Mesenchymal stem cell (in vitro differentiated cells and primary cell): ENCODE results near the gene MBD3.

Source experiments
- DNase-seq: peaks from one replicate; pipeline ENCODE4 v3.0.0-alpha.2; 2013
- H2AFZ ChIP-seq: one replicate; pipeline ENCODE4 v1.6.1; 2013; ENCODE audit warnings: low read depth, mild to moderate bottlenecking, control low read depth, inconsistent platforms, low read length, moderate library complexity
- H2AK5ac ChIP-seq: 2 replicates; pipeline ENCODE4 v1.6.1; 2013; ENCODE audit warnings: low read length, moderate library complexity, mild to moderate bottlenecking, inconsistent platforms; ENCODE audit not compliant: severe bottlenecking
- H2BK120ac ChIP-seq: one replicate; pipeline ENCODE4 v1.6.1; 2013; ENCODE audit warnings: low read depth, mild to moderate bottlenecking, inconsistent platforms, low read length, moderate library complexity
- H2BK12ac ChIP-seq, 2 experiments: one replicate each; pipeline ENCODE4 v1.6.1; 2013; ENCODE audit warnings: inconsistent platforms in 2 of 2, low read length in 2 of 2, mild to moderate bottlenecking in 2 of 2, moderate library complexity in 2 of 2, control low read depth in 1 of 2
- H2BK15ac ChIP-seq: one replicate; pipeline ENCODE4 v1.6.1; 2013; ENCODE audit warnings: mild to moderate bottlenecking, low read depth, inconsistent platforms; ENCODE audit not compliant: poor library complexity, severe bottlenecking
- H2BK5ac ChIP-seq: 2 replicates; pipeline ENCODE4 v1.6.1; 2013; ENCODE audit warnings: low read depth, mild to moderate bottlenecking, low read length, control low read depth, inconsistent platforms; ENCODE audit not compliant: poor library complexity, severe bottlenecking
- H3K14ac ChIP-seq, 2 experiments: one replicate each; pipeline ENCODE4 v1.6.1; 2013; ENCODE audit warnings: inconsistent platforms in 2 of 2, low read length in 2 of 2, control low read depth in 1 of 2, mild to moderate bottlenecking in 1 of 2, moderate library complexity in 1 of 2
- H3K18ac ChIP-seq, 2 experiments: one replicate each; pipeline ENCODE4 v1.6.1; 2013; ENCODE audit warnings: inconsistent platforms in 2 of 2, low read length in 2 of 2, control low read depth in 1 of 2, low read depth in 1 of 2, mild to moderate bottlenecking in 1 of 2
- H3K23ac ChIP-seq, 2 experiments: one replicate each; pipeline ENCODE4 v1.6.1; 2013; ENCODE audit warnings: inconsistent platforms in 2 of 2, low read length in 2 of 2, mild to moderate bottlenecking in 2 of 2, moderate library complexity in 2 of 2, control low read depth in 1 of 2
- H3K27ac ChIP-seq: 2 replicates; pipeline ENCODE4 v1.5.1; 2013; ENCODE audit warnings: mild to moderate bottlenecking, moderate library complexity, low read length, control low read depth, inconsistent platforms; ENCODE audit not compliant: poor library complexity, severe bottlenecking
- H3K27me3 ChIP-seq, 2 experiments: 2 replicates each; pipeline versions ENCODE4 v1.6.1 to v1.7.0; 2013; ENCODE audit warnings: low read length in 2 of 2, mild to moderate bottlenecking in 2 of 2, moderate library complexity in 2 of 2, control low read depth in 1 of 2, inconsistent platforms in 1 of 2; ENCODE audit not compliant: control insufficient read depth in 1 of 2, insufficient read depth in 1 of 2
- H3K36me3 ChIP-seq, 2 experiments: 2 replicates each; pipeline versions ENCODE4 v1.6.1 to v1.7.0; 2013; ENCODE audit warnings: low read length in 2 of 2, control low read depth in 1 of 2, inconsistent platforms in 1 of 2, low read depth in 1 of 2, mild to moderate bottlenecking in 1 of 2; ENCODE audit not compliant: insufficient read depth in 2 of 2, control insufficient read depth in 1 of 2
- H3K4ac ChIP-seq, 2 experiments: one replicate each; pipeline ENCODE4 v1.6.1; 2013; ENCODE audit warnings: inconsistent platforms in 2 of 2, low read length in 2 of 2, mild to moderate bottlenecking in 2 of 2, moderate library complexity in 2 of 2, control low read depth in 1 of 2, low read depth in 1 of 2
- H3K4me1 ChIP-seq: 2 replicates; pipeline ENCODE4 v1.6.1; 2013; ENCODE audit warnings: low read depth, low read length, control low read depth; ENCODE audit not compliant: control insufficient read depth, insufficient read depth
- H3K4me2 ChIP-seq: 2 replicates; pipeline ENCODE4 v1.6.1; 2013; ENCODE audit warnings: low read length, mild to moderate bottlenecking, inconsistent platforms; ENCODE audit not compliant: poor library complexity, severe bottlenecking
- H3K4me3 ChIP-seq, 2 experiments: 2 replicates each; pipeline versions ENCODE4 v1.5.1 to v1.7.0; 2013; ENCODE audit warnings: low read length in 2 of 2, mild to moderate bottlenecking in 2 of 2, control low read depth in 1 of 2, low read depth in 1 of 2; ENCODE audit not compliant: insufficient read depth in 1 of 2
- H3K79me1 ChIP-seq: replicated peaks from 2 replicates; pipeline ENCODE4 v1.6.1; 2013; ENCODE audit warnings: mild to moderate bottlenecking, control low read depth, low read length, inconsistent platforms; ENCODE audit not compliant: poor library complexity, severe bottlenecking
- H3K9ac ChIP-seq: 2 replicates; pipeline ENCODE4 v1.7.0; 2013; ENCODE audit warnings: mild to moderate bottlenecking, low read length, moderate library complexity
- H3K9me3 ChIP-seq: 2 replicates; pipeline ENCODE4 v1.7.0; 2013; ENCODE audit warnings: mild to moderate bottlenecking, low read length; ENCODE audit not compliant: control insufficient read depth
- H4K8ac ChIP-seq: one replicate; pipeline ENCODE4 v1.6.1; 2013; ENCODE audit warnings: inconsistent platforms, mild to moderate bottlenecking, low read length, moderate library complexity
- H4K91ac ChIP-seq: one replicate; pipeline ENCODE4 v1.6.1; 2013; ENCODE audit warnings: mild to moderate bottlenecking, low read length, inconsistent platforms
- WGBS: methylation state at CpG from one replicate; pipeline ENCODE4 v1.1.7; 2013; ENCODE audit warnings: mixed read lengths; 5-methylcytosine and 5-hydroxymethylcytosine counted together

Gene MBD3

GRCh38 chr19:1609103-1609396, 16.4 kb upstream of the MBD3 start:
- 86% methylated on average over 10 of the region's 10 CpGs for WGBS
- no peak overlapping the region for H3K23ac ChIP-seq
- H3K4me2 ChIP-seq, result no peak overlapping the region
- no peak overlapping the region for H3K4ac ChIP-seq
- no peak overlapping the region for H2BK5ac ChIP-seq
- DNase-seq, result no peak
- no peak overlapping the region for H3K14ac ChIP-seq
- no peak overlapping the region for H2AK5ac ChIP-seq
- no peak overlapping the region for H4K8ac ChIP-seq
- H3K9ac ChIP-seq, result no peak overlapping the region
- peaks cover 38 to 51% of the 10 kb centered on the region in 2 experiments for H3K36me3 ChIP-seq
- H3K79me1 ChIP-seq, result peaks cover 15% of the 10 kb centered on the region
- H3K27me3 ChIP-seq, result no peaks in the 10 kb centered on the region
- no peak overlapping the region for H2BK15ac ChIP-seq
- H3K18ac ChIP-seq, result no peak overlapping the region
- no peak overlapping the region for H2BK120ac ChIP-seq
- peaks cover 24% of the 10 kb centered on the region for H3K4me1 ChIP-seq
- no peak overlapping the region for H2AFZ ChIP-seq
- H3K4me3 ChIP-seq, result no peak overlapping the region
- H3K27ac ChIP-seq, result no peak overlapping the region
- no peak overlapping the region for H4K91ac ChIP-seq
- no peaks in the 10 kb centered on the region for H3K9me3 ChIP-seq
- H2BK12ac ChIP-seq, result no peak overlapping the region

GRCh38 chr19:1608359-1609102, 15.9 kb upstream of the MBD3 start:
- Histone ChIP-seq H4K91ac (no peak overlapping the region), H3K36me3 (peaks cover 32 to 46% of the 10 kb centered on the region in 2 experiments), H3K4me3 (no peak overlapping the region), H2AK5ac (no peak overlapping the region), H3K23ac (no peak overlapping the region), H3K9ac (peak overlapping the region; percentile 36), H3K79me1 (peaks cover 12% of the 10 kb centered on the region), H3K18ac (no peak overlapping the region), H2BK15ac (no peak overlapping the region), H2BK12ac (no peak overlapping the region), H2BK5ac (no peak overlapping the region), H3K4ac (no peak overlapping the region), H3K4me2 (no peak overlapping the region), H3K4me1 (peaks cover 26% of the 10 kb centered on the region), H4K8ac (no peak overlapping the region), H3K14ac (peak overlapping the region in 1 of 2 experiments; percentile 49), H3K27me3 (no peaks in the 10 kb centered on the region), H3K27ac (no peak overlapping the region), H3K9me3 (no peaks in the 10 kb centered on the region), H2BK120ac (no peak overlapping the region), H2AFZ (no peak overlapping the region)
- WGBS, result 89% methylated on average over 23 of the region's 23 CpGs
- DNase-seq, result no peak

GRCh38 chr19:1606138-1606651, 13.5 kb upstream of the MBD3 start:
- Histone ChIP-seq H2BK120ac (peak overlapping the region; percentile 6), H4K91ac (peak overlapping the region; percentile 52), H3K9me3 (no peaks in the 10 kb centered on the region), H3K4me1 (peaks cover 28% of the 10 kb centered on the region), H3K4ac (peak overlapping the region; percentile 67 to 78), H3K9ac (peak overlapping the region; percentile 91), H3K14ac (peak overlapping the region in 1 of 2 experiments; percentile 9), H2AK5ac (peak overlapping the region; percentile 65), H4K8ac (peak overlapping the region; percentile 74), H2BK5ac (no peak overlapping the region), H3K27ac (peak overlapping the region; percentile 98), H2BK15ac (peak overlapping the region; percentile 57), H3K79me1 (peaks cover 10% of the 10 kb centered on the region), H3K27me3 (no peaks in the 10 kb centered on the region), H2BK12ac (peak overlapping the region in 1 of 2 experiments; percentile 18), H3K4me3 (peak overlapping the region; percentile 44 to 97), H3K36me3 (peaks cover 15 to 37% of the 10 kb centered on the region in 2 experiments), H3K23ac (peak overlapping the region in 1 of 2 experiments; percentile 90), H2AFZ (no peak overlapping the region), H3K4me2 (peak overlapping the region; percentile 93), H3K18ac (peak overlapping the region; percentile 29 to 37)
- DNase-seq, result no peak
- 47% methylated on average over 16 of the region's 16 CpGs for WGBS

GRCh38 chr19:1605236-1606137, 12.8 kb upstream of the MBD3 start, which contains the start of gene UQCR11:
UQCR11 (minus strand) TSS chr19:1605462; CDS start chr19:1605409, 53 bp downstream.
- H3K18ac ChIP-seq, result peak within 1 kb of the TSS; percentile 92 to 95
- H3K4me1 ChIP-seq, result peaks cover 28% of the 10 kb centered on the region
- peak within 1 kb of the TSS; percentile 95 for H4K91ac ChIP-seq
- no peaks in the 10 kb centered on the region for H3K9me3 ChIP-seq
- peak within 1 kb of the TSS; percentile 76 for H2BK5ac ChIP-seq
- peaks cover 10 to 34% of the 10 kb centered on the region in 2 experiments for H3K36me3 ChIP-seq
- peak within 1 kb of the TSS in 1 of 2 experiments; percentile 98 for H3K14ac ChIP-seq
- peak within 1 kb of the TSS; percentile 6 for H2BK120ac ChIP-seq
- DNase-seq, result peak; percentile 98
- H3K4ac ChIP-seq, result peak within 1 kb of the TSS; percentile 93 to 97
- peak within 1 kb of the TSS; percentile 98 for H3K4me2 ChIP-seq
- peak within 1 kb of the TSS; percentile 97 for H3K4me3 ChIP-seq
- peaks cover 9% of the 10 kb centered on the region for H3K79me1 ChIP-seq
- H4K8ac ChIP-seq, result peak within 1 kb of the TSS; percentile 94
- peak within 1 kb of the TSS; percentile 18 to 93 for H2BK12ac ChIP-seq
- peak within 1 kb of the TSS; percentile 88 for H2AK5ac ChIP-seq
- H3K27me3 ChIP-seq, result no peaks in the 10 kb centered on the region
- H3K27ac ChIP-seq, result peak within 1 kb of the TSS; percentile 98
- peak within 1 kb of the TSS; percentile 93 for H2BK15ac ChIP-seq
- H3K23ac ChIP-seq, result peak within 1 kb of the TSS in 1 of 2 experiments; percentile 90
- H2AFZ ChIP-seq, result peak within 1 kb of the TSS; percentile 97
- WGBS, result under 1% methylated on average over 75 of the region's 79 CpGs
- peak within 1 kb of the TSS; percentile 97 for H3K9ac ChIP-seq
